NCI-H524 (cell line): Measurements from ENCODE around the gene MAU2.

Source experiments
- DNase-seq, 2 experiments: peaks; one replicate each; lab custom pipeline; 2025; lab: John Stamatoyannopoulos, UW

The MAU2 gene, protein sequence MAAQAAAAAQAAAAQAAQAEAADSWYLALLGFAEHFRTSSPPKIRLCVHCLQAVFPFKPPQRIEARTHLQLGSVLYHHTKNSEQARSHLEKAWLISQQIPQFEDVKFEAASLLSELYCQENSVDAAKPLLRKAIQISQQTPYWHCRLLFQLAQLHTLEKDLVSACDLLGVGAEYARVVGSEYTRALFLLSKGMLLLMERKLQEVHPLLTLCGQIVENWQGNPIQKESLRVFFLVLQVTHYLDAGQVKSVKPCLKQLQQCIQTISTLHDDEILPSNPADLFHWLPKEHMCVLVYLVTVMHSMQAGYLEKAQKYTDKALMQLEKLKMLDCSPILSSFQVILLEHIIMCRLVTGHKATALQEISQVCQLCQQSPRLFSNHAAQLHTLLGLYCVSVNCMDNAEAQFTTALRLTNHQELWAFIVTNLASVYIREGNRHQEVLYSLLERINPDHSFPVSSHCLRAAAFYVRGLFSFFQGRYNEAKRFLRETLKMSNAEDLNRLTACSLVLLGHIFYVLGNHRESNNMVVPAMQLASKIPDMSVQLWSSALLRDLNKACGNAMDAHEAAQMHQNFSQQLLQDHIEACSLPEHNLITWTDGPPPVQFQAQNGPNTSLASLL

DNA sequence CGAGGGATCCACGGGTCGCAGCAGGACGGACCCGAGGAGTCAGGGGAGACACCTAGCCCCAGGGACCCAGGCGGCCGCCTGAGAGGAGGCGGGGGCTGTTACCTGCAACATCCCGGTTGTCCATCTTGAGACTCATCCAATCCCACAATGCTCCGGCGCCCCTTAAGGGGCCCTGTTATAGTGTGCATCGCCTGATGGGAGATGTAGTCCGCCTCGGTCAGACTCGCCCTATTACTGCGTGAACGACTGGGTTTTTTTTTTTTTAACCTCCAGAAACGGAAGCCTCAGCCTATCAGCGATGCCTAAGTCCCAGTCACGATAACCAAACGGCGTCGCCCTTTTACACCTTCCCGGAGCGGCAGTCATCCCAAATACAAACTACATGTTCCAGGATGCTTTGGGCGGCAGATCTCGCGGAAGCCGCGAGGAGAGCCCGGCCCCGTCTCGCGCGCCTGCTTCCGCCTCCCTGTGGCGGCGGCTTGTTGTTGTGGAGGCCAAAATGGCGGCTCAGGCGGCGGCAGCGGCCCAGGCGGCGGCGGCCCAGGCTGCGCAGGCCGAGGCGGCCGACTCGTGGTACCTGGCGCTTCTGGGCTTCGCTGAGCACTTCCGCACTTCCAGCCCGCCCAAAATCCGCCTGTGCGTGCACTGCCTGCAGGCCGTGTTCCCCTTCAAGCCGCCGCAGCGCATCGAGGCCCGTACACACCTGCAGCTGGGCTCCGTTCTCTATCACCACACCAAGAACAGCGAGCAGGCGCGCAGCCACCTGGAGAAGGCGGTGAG is at the start of gene MAU2, which contains the start of gene SUGP1:
Gene MAU2 (plus strand): TSS at position 469 of the 780 bp plus-strand sequence. CDS start 31 bp downstream, at position 500.
Gene SUGP1 (minus strand): TSS at position 149 of the 780 bp plus-strand sequence. CDS start 13 bp downstream, at position 136.
- DNase-seq: peak; percentile 89 to 98

DNA sequence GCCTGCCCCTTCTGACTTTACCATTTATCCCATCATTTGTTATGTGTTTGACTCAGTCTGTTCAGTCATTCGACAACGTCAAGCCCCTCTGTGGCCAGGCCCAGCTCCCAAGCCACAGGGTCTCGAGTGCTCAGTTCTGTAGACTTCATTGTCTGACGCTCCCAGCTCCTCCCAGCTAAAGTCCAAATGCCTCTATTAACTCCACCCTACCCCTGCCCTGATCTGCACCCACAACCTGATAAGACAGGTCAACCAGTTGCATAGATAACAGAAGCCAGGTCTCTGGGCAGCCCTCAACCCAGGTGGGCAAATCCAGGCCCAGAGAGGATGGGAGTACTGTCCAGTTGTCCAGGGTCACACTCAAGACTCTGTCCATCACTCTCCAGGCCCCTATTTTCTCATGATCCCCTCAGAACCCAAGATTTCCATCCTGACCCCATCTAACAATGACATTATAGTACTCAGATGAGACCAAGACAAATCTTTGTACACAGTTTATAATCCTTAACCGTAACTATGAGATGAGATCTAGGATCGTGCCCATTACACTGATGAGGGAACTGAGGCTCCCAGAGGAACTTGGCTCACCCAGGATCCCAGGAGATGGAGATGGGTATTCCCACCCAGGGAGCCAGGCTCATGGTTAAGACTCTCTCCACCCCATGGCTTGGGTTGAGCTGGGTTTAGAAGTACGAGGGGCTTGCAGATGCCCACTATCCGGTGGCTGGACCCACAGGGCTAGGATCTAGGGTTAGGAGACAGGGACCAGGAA is 48.6 kb upstream of the MAU2 start:
- DNase-seq: no peak

DNA sequence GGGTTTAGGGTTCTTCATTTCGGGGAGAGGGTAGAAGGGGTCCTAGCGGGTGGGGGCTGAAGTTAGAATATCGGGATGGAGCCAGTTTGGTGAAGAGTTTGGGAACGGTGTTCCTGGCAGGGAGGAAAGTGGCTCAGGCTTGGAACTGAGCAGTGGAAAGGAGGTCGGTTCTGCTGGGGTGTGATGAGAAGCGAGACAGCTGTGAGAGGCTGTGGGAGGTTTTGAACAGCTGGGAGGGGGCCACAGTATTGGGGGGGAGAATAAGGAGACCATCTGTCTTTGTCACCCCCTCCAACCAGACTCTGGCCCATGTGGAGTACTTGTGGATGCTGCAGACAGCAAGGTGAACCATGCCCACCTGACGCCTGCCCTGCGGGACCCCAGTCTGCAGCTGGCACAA is 46.5 kb upstream of the MAU2 start:
- peak; percentile 95 to 97 for DNase-seq

DNA sequence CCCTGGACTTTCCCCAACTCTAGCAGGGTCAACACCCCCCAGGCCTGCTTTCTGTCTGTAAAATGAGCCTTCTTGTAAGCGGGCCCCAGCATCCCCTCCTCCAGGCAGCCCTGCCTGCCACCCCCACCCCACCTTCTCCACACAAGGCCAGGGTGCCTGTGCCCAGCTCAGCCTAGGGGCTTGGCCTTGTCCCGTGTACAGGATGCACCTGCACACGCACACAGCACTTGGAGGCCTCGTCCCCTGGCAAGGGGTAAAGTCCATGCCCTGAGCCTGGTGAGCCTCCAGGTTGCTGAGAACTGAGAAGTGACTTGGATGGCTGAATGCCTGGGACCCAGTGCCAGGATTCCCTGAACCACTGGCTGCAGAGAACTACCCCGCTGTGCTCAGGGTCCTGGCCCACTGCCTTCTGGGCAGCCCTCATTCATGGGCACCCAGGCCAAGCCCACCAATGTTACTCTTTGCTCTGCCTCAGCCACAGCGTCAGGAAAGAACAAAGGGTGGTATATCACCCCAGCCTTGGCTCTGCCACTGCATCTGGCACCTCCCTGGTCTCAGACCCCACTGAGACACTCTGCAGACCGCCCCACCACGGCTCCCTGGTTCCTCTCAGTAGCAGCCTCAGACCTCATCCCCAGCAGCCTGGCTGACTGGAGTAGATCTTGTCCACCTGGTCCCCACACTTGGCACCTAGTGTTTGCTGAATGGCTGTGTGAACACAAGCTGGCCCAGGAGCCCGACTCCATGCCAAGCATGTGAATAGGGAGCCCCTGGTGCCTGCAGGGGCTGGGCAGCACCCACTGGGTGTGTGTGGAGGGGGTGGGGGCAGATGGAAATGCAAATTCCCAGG is 45.7 kb upstream of the MAU2 start:
- peak in 1 of 2 experiments; percentile 58 for DNase-seq

DNA sequence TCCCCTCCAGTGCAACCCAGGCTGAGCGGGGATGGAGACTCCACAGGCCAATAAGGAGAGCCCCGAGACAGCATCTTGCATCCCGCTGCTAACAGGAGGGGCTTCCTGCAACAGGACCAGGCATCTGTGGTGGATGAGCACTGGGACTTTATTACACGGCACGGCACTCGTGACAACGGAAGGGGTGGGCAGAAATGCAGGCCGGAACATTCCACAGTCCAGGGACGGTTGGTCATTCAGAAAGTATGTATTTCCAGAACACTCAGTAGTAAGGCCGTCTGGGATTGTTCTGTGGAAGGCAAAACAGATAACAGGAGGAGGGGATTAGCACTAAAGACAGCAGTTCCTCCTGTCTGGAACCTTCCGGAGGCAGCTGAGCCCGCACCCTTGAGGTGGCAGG is 44.2 kb upstream of the MAU2 start:
- peak in 1 of 2 experiments; percentile 70 for DNase-seq

DNA sequence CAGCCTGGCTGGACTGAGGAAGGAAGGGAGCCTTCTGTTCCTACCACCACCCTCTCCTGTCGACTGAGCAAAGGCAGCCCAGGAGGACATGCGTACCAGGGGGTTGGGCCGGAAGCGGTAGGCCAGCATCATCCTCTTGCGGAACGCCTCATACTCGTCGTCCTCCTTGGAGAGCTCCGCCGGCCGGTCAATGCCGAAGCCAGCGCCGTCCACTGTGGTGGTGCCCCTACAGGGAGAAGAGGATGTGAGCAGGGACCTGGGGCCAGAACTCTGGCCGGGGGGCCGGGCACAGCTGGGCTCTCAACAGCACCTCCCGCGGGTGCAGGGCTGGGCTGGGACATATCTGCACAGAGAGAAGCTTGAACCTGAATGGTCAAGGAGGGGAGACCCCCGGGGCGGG is 43.8 kb upstream of the MAU2 start:
- DNase-seq: no peak

DNA sequence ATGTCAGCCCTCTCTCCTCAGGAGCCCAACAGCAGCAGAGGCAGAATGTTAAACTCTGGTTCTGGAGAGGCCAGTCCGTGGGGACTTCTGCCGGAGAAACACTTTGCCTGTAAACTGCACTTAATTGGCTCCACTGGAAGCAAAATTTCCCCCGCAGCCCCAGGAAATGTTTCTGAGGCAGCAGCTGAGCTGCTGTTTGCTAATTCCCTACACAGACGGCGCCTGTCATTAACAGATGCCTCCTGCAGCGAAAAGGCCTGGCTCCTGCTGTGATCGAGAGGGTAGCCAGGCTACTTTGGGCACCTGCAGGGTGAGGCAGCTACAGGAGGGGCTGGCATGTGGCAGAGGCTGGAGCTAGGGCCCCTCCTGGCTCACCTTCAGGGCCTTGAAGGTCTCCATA is 42.3 kb upstream of the MAU2 start:
- DNase-seq: peak; percentile 96 to 98

DNA sequence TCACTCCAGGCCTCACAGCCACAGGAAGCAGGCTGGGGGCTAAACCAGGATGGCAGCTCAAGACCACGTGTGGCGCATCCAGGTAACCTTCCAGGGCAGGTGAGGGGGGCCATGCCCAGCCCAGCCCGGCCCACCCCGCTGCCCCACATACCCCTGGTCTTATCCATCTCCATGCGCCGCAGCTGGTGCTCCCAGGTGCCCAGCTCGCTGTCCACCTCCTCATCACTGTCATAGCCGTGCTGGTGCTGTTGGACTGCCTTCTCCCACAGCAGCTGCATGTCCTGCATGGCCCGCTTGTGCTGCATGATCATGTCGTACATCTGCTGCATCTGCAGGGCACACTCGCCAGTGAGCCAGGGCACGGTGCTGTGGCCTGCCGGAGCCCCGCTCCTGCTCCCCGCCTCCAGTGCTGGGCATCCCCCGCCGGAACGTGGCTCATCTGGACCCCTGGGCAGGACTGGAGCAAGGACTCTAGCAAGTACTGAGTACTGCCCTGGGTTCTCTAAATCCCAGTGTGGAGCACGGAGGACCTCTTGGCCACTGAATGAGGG is 41.5 kb upstream of the MAU2 start:
- DNase-seq: no peak

DNA sequence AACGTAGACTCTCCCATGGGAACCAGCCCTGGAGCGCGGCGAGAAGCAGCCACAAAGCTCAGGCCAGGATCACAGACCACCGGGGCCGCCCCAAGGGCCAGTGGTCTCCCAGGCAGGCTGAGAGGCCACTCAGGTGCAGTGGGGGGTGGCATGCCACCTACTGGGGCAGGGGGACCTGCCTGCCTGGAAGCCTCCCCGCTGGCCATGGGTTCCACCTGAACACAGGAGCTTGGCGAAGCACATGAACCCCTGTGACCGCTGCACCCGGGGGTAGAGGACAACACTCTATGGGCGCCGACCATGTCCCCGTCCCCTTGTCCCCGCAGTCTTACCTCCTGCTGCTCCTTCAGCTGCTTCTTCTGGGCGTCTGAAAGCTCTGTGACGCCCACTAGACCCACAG is 40.8 kb upstream of the MAU2 start:
- DNase-seq: no peak

DNA sequence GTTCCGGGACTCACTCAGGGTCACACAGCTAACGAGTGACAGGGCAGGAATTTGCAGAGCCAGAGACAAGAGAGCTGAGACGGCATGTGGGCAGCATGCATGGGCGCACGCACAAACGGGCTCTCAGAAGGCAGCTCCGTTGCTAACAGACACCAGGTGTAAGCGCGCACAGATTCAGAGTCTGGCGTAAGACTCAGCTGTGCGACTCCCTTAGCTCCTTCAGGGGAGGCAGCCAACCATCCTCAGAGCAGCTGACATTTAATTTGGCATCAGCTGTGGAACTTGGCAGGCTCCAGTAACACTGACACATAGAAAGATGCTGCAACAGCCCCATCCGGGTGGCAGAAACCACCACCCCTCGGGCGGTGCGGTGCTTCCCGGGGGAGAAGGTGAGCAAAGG is 40.1 kb upstream of the MAU2 start:
- DNase-seq: peak; percentile 75 to 94

DNA sequence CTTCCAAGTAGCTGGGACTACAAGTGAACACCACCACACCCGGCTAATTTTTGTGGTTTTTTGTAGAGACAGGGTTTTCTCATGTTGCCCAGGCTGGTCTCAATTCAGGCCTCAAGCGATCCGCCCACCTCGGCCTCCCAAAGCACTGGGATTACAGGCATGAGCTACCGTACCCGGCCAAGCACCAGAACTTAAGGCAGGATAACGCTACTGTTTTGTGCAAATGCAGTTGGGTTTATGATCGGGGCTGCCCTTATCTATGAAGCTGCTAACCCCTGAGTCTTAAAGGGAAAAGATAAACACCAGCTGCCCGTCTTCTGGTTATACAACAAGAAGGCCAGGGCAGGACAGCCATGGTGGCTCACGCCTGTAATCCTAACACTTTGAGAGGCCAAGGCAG is 34.9 kb upstream of the MAU2 start:
- DNase-seq: no peak

DNA sequence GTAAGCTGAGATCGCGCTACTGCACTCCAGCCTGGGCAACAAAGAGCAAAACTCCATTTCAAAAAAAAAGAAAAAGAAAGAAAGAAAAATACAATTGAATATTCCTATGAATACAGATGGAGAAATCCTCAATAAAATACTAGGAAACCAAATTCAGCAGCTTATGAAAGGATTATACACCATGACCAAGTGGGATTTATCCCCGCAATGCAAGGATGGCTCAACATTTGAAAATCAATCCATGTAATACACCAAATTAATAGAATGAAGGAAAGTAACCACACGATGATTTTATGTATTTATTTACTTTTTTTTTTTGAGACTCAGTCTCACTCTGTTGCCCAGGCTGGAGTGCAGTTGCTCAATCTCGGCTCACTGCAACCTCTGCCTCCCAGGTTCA is 28.0 kb upstream of the MAU2 start:
- DNase-seq: no peak

DNA sequence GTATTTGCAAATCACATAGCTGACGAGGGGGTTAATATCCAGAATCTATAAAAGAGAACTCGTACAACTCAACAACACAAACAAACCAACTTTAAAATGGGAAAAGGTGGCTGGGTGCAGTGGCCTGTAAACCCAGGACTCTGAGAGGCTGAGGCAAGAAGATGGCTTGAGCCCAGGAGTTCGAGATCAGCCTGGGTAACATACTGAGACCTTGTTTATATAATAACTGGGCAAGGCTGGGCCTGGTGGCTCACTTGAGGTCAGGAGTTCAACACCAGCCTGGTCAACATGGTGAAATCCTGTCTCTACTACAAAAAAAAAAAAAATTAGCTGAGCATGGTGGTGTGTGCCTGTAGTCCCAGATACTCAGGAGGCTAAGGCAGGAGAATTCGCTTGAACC is 25.7 kb upstream of the MAU2 start:
- DNase-seq: no peak

DNA sequence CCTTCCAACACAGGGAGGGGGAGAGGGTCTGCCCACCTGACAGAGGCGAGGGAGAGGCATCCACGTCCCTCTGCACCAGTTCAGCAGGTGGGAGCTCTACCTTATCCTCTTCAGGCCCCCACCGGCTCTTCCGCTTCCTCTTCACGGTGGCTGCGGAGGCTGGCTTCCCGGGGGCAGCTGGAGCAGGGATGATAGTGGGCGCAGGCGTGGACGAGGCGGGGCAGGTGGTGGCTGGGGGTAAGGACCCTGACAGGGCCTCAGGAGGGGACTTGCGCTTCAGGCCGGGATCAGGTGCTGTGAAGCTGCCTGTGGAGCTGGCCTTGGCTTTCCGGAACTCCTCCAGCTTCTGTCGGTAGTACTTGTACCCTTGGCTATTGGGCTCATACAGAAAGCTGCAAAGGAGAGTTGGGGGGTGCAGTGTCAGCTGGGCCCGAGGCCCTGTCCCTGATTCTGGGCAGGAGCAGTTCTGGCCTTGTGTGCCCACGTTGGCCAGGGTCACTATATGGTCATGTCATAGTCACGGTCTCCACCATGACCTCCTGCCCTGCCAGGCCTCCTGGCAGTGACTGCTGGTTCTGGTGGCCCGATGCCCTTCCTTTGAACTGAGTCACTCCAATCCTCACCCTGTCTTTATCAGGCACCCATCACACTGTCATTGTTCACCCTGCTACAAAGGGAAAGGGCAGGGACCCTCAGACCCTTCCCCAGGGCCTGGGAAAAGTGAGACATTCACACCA is 23.5 kb upstream of the MAU2 start:
- DNase-seq: no peak

DNA sequence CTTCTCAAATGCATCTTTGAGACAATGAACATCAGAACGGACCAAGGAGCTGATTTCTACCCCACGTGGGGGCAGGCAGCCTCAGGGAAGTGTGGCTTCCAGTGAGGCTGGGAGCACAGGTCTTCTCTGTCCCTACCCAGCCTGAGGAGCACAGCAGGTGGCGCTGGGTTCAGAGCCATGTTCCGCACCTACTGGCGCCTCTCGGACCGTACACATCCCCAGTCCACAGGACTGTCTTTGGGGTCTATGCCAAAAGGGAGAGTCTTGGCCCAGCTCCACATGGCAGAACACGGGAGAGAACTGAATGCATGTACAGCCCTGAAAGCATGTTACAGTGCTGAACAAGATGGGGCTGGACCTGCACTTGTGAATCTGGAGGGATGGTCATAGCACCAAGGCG is 22.9 kb upstream of the MAU2 start:
- no peak for DNase-seq

DNA sequence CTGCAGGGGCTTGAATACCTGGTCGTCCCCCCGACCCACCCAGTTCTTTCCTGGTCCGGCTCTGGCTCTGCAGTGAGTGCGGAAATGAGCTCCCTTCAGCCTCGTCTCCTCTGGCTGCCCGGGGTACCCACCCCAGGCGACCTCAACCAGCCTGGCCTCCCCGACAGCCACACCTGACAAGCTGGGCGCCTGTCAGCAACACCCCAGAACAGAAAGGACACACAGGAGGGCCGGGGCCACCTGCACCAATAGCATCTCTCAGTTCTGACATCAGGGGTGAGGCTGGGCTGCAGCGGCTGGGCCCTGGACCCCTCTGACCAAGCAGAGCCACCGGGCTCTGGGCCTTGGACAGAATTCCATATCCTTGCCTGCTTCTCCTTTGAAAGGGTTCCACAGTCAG is 20.0 kb upstream of the MAU2 start:
- DNase-seq: no peak

DNA sequence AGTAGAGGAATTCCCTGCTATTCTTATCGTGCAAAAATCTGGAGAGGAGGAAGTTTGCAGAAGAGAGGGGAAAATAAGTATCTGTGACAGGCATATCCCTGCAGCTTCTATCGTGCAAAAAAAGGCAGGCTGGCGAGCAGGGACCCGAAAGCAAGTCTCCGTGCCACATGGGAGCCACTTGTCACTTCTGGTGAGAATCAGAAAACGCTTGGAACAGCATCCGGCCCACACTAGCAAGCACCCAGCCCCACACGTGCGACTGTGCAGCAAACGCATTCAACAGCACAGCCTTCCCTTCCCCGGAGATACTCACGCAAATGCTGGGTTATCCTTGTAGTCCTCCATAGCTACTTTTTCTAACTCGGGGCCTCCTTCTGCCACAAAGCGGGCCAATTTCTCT is 17.2 kb upstream of the MAU2 start:
- DNase-seq: no peak

DNA sequence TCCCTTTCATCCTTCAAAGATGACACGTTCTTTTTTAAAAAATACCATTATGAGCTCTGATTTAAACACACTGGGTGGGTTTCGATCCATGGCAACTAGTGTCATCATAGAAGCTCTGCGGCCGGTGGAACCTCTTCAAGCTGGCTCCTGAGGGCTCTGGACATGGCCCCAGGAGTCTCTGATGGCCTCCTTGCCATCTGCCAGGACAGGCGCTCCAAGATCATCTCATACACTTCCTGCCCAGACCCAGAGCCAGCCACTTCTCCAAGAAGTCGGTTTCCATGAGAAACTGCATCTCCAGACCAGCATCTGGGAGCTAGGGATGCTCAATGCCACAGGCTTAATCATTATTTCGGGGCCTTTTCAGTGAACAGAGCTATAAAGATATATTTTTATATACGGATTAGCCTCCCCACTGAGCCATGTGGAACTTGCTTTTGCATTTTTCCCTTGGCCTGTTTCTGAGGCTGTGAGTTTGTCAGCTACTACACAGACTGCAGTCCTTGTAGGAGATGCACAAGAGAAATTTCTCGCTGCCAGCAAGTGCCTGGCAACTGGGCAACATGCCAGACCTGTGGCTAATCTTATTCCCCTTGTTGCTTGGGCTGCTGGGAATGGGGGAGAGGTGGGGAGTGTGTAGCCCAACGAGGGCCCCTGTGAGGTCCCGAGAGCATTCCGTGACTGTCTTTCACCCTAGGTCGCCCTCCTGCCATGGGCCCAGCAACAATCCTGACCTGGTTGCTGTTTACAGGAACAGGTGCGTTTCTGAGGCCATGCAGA is 16.3 kb upstream of the MAU2 start:
- DNase-seq: peak; percentile 55 to 79

DNA sequence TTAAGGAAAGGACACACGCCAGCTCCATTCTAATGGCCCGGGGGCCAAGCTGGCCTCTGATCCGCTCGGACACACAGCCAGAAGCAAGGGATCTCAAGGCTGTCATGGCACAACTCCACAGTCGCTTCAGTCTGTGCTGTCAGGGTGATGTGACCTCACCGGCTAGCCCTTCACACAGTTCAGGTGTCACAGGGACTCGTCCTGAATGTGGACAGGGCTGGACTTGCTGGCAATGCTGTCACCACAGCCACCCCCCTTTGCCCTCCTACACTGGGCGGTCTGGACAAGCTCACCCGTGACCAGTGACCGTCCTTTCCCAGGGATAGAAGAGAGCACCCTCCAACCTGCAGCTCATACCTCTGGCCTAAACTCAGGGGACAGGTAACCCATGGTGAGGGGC is 15.6 kb upstream of the MAU2 start:
- DNase-seq: no peak
